SW480 (cell line): ENCODE measurements around the gene GAST.

Experiments used
- DNase-seq: peaks from one replicate; pipeline ENCODE4 v3.0.0-alpha.2; 2016; ENCODE audit warnings: low spot score

The GAST gene

GRCh38 chr17:41739661-41740352 lies 27.7 kb downstream of the GAST start:
- peak; percentile 94 for DNase-seq

DNA sequence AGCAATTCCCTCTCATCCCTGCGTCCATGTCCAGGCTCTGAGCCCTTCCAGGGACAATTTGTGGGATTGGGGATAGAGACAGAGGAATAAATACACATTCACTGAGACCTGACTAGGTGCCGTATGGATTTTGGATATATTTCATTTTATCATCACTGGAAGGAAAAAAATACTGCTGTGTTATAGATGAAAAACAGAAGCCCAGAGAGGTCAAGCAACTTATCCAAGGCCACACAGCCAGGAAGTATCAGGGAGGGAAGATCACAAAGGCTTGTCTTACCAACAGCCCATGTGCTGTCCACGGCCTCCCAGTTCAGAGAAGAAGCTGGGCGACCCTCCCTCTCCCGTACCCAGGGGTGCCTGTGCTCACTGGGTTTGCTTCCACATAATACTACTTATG lies 28.4 kb downstream of the GAST start:
- no peak for DNase-seq

- no peak for DNase-seq
Observed at GRCh38 chr17:41741709-41742108, 29.6 kb downstream of the GAST start.

DNA sequence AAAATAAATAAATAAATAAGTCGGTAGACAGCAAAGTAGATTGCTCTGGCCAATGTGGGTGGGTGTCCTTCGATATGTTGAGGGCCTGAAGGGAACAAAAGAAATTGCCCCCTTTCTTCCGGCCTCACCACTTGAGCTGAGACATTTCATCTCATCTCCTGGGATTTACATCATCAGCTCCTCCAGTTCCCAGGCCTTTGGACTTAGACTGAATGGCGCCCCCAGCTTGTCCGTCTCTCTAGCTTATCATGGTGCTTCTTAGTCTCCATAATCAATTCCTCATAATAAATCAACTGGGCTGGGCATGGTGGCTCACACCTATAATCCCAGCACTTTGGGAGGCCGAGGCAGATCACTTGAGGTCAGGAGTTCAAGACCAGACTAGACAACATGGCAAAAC lies 36.1 kb downstream of the GAST start:
- no peak for DNase-seq

GRCh38 chr17:41750862-41751261 lies 38.7 kb downstream of the GAST start:
- no peak for DNase-seq

GRCh38 chr17:41751288-41751687 lies 39.2 kb downstream of the GAST start:
- DNase-seq, result no peak

GRCh38 chr17:41754066-41754465 lies 41.9 kb downstream of the GAST start:
- DNase-seq, result no peak

- no peak for DNase-seq
Observed at GRCh38 chr17:41758601-41759000, 46.5 kb downstream of the GAST start.

DNA sequence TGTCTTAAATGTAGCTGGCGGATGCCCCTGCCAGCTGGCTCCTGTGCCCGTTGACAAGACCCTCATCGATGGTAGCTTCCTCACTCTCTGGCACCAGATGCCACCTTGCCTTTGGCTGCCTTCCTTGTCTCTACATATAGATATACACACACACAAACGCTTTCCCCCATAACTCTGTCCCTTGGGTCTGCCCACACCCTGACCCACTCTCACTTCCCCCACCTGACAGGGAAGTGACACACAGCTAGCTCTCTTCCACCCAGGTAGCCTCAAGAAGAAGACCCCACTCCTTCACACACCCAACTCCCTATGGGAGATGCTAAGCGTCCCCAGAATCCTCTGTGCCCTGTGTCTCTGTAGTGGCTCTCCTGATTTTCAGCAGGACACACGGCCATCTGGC lies 48.7 kb downstream of the GAST start:
- DNase-seq, result no peak

- DNase-seq, result no peak
Observed at GRCh38 chr17:41762391-41762790, 50.3 kb downstream of the GAST start.

DNA sequence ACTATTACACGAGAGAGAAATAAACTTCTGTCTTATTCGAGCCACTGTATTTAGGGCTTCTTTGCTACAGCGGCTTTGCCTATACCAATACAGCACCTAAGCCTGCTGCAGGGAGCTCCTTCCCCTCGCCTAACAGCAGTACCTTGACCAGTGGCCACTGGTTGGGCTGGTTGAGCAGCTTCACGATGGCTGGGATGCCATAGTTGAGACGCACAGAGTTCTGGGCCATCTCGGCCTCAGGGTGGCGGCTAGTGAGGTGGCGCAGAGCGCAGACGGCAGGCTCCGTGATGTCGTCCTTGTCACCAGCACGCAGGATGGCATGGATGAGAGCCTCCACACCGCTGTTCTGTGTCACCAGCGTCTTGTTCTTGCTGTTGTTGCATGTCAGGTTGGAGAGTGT lies 50.7 kb downstream of the GAST start:
- DNase-seq, result no peak

GRCh38 chr17:41763327-41763726 lies 51.2 kb downstream of the GAST start:
- DNase-seq, result no peak
